ENCODE measurements around the gene TTC9C.

TTC9C gene

GRCh38 chr11:62786318-62787004, 58.2 kb downstream of the TTC9C start:
- TF ChIP-seq GLIS3 (CRISPR knock-in tag; IDR thresholded peaks at IDR 0.05), result 0 out of 2 replicates have a peak, but pooled peaks have one; percentile 5
- TF ChIP-seq CSRNP3 (CRISPR knock-in tag; IDR thresholded peaks at IDR 0.05), result no peak
- peak; percentile 74 for ATAC-seq

- TF ChIP-seq CSDC2 (CRISPR knock-in tag; IDR thresholded peaks at IDR 0.05), result 0 out of 2 replicates have a peak, but pooled peaks have one; percentile 41
- TF ChIP-seq TCF4 (CRISPR knock-in tag; IDR thresholded peaks at IDR 0.05; ENCODE audit: borderline replicate concordance), result no peak
- TF ChIP-seq ZFP3 (CRISPR knock-in tag; IDR thresholded peaks at IDR 0.05), result peak; percentile 43; the same call in 1 of the 2 replicates
- ATAC-seq, result peak; percentile 73
These were observed 58.9 kb downstream of the TTC9C start, which contains the start of gene TMEM179B for GRCh38 chr11:62787005-62787759. Gene TMEM179B, plus strand, starts transcription at chr11:62787402. Its CDS starts 30 bp downstream, at chr11:62787432.
